Cardiac fibroblast (primary cell): ENCODE measurements around the gene OIP5.

Experiments used
- DNase-seq, 2 donors: peaks; one replicate each; pipeline versions ENCODE4 v3.0.0 to v3.0.0-alpha.2; 2010; ENCODE audit warnings: low read depth in 2 of 2
- H3K4me3 ChIP-seq, 2 donors: replicated peaks in 1 of 2; 1 replicate in 1 of 2; 2 replicates in 1 of 2; pipeline ENCODE4 v1.5.1; 2011; ENCODE audit warnings: low read depth in 2 of 2, low read length in 2 of 2, mild to moderate bottlenecking in 2 of 2, moderate library complexity in 1 of 2
- CTCF ChIP-seq: IDR thresholded peaks from one replicate; pipeline ENCODE4 v1.5.1; 2011; ENCODE audit warnings: low read depth, mild to moderate bottlenecking, low read length, inconsistent platforms

Gene OIP5

DNA sequence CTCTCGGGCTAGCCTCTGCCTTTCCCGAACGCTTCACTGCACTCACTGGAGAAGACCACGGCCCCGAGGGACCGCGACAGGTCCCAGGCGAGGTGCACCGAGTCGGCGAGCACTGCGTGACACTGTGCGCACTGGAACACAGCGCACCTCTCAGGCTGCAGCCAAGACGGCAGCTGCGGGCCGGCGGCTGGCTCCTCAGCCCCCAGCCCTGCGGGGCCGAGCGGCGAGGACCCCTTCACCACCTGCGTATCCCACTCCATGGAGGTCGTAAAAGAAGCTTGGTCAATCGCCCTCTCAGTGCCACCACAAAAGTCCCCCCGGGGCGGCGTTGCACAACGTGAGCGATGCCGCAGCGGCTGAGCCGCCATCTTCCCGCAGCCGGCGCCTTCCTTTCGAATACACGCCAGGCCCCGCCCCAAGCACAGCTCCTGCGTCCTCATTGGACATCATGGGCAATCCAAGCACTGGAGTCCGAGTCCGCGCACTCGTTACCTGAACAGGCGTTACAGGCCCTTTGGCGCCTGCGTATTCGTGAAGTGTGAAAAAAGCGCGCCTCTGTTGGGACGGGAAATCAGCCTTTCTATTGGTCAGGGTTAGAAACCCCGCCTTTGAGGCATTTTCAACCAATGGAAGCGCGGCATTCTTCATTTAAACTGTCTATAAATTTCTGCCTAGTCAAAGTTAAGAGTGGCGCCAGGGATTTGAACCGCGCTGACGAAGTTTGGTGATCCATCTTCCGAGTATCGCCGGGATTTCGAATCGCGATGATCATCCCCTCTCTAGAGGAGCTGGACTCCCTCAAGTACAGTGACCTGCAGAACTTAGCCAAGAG, at the start of gene OIP5, which contains the start of gene NUSAP1:
OIP5 (minus strand) TSS at position 398 of the 832 bp plus-strand sequence; CDS start at position 368, 30 bp downstream.
NUSAP1 (plus strand) TSS at position 688 of the 832 bp plus-strand sequence; CDS start at position 765, 77 bp downstream.
- peak within 1 kb of the TSS; percentile 85 to 100 for H3K4me3 ChIP-seq
- no peak for TF ChIP-seq CTCF
- DNase-seq, result peak; percentile 100

- TF ChIP-seq CTCF, result no peak
- no peak overlapping the region for H3K4me3 ChIP-seq
- no peak for DNase-seq
Measured at GRCh38 chr15:41377978-41378377, 45.6 kb upstream of the OIP5 start.

DNA sequence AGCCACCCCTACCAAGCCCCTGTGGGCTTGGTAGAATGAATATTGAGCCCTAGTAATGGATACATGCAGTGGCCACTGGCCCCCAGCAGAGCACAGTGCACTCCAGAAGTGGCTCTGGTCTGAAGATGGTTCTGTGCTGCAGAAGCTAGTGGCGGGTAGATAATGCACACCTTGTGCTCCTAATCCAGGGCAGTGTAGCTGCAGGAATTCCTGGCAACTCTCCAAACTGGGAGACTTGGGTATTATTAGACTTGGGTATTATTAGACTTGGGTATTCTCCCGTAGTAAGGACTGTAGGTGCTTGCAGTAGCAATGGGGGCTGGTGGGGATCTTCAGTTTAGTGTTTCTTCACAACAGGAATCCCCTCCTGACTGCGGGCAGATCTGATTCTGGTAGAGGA, 35.0 kb upstream of the OIP5 start:
- TF ChIP-seq CTCF, result no peak
- no peak overlapping the region for H3K4me3 ChIP-seq
- DNase-seq, result no peak

GRCh38 chr15:41354371-41354770, 22.0 kb upstream of the OIP5 start:
- DNase-seq, result no peak
- no peak for TF ChIP-seq CTCF
- no peak overlapping the region for H3K4me3 ChIP-seq

- H3K4me3 ChIP-seq, result no peak overlapping the region
- TF ChIP-seq CTCF, result no peak
- no peak for DNase-seq
Measured at GRCh38 chr15:41350057-41350717, 17.8 kb upstream of the OIP5 start.

DNA sequence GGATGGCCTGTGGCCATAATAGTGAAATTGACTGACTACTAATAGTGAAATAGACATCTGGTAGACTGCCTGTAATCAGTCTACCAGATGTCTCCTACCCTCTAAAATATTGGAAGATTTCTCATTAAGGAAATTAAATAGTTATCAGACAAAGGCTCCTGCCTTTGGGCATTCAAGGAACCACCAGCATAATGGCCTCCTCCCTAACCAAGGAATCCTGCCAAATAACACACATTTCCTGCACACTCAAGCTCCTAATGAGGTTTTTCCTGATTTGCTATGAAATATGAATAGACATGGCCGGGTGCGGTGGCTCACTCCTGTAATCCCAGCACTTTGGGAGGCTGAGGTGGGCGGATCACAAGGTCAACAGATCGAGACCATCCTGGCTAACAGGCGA, 14.8 kb upstream of the OIP5 start:
- H3K4me3 ChIP-seq, result no peak overlapping the region
- DNase-seq, result no peak
- TF ChIP-seq CTCF, result no peak
